ENCODE measurements around the gene RNF39.
"Not testable (repeated sequence)": the region's sequence is repeated elsewhere in the genome, so short reads cannot be mapped to it uniquely, and the experiment has no call there.

The RNF39 gene

GRCh38 chr6:30029588-30029987 is 46.0 kb downstream of the RNF39 start:
- H4K8ac ChIP-seq (ENCODE audit: low read depth, low read length), result no peak overlapping the region
- H3K4me3 ChIP-seq (ENCODE audit: low read length in 2 of 2), result no peak overlapping the region
- H2AFZ ChIP-seq (ENCODE audit: low read length), result no peak overlapping the region
- no peak overlapping the region for H3K9ac ChIP-seq (ENCODE audit: low read depth, low read length, poor library complexity)
- H3K14ac ChIP-seq (ENCODE audit: low read length), result no peak overlapping the region
- no peak overlapping the region for H3K4ac ChIP-seq (ENCODE audit: low read length)
- H2BK15ac ChIP-seq (ENCODE audit: low read length), result no peak overlapping the region
- no peak for DNase-seq (ENCODE audit: low spot score)
- no CpG with 5 or more reads among the region's 1 CpG for WGBS, 2 donors (ENCODE audit: extremely low coverage in 2 of 2, insufficient read length in 2 of 2, insufficient replicate concordance in 1 of 2)
- no peak overlapping the region for H2AK5ac ChIP-seq (ENCODE audit: low read depth, low read length)
- no peak overlapping the region for H2BK120ac ChIP-seq (ENCODE audit: low read depth, low read length)
- H3K9me3 ChIP-seq (replicated peaks in 1 of 2; ENCODE audit: control insufficient read depth in 2 of 2, insufficient read depth in 1 of 2, low read depth in 1 of 2, low read length in 2 of 2), result no peaks in the 10 kb centered on the region
- peaks cover 0 to 4% of the 10 kb centered on the region in 2 donors for H3K36me3 ChIP-seq (replicated peaks in 1 of 2; ENCODE audit: control insufficient read depth in 2 of 2, insufficient read depth in 2 of 2, low read length in 2 of 2)
- H4K91ac ChIP-seq (ENCODE audit: low read depth, low read length, poor library complexity), result no peak overlapping the region
- no peak overlapping the region for H3K18ac ChIP-seq (ENCODE audit: low read length)
- no peak overlapping the region for H2BK12ac ChIP-seq (ENCODE audit: low read length)
- H3K27ac ChIP-seq (replicated peaks; ENCODE audit: low read length), result no peak overlapping the region
- H3K27me3 ChIP-seq (ENCODE audit: control insufficient read depth in 3 of 3, insufficient read depth in 3 of 3, low read depth in 1 of 3, low read length in 3 of 3), result no peaks in the 10 kb centered on the region
- H3K4me2 ChIP-seq (ENCODE audit: insufficient read depth, low read length, poor library complexity, severe bottlenecking), result no peak overlapping the region
- H3K23ac ChIP-seq (ENCODE audit: low read depth, low read length, poor library complexity), result no peak overlapping the region
- no peaks in the 10 kb centered on the region for H3K4me1 ChIP-seq (ENCODE audit: control insufficient read depth in 2 of 2, insufficient read depth in 1 of 2, low read depth in 1 of 2, low read length in 2 of 2)
- H3K79me1 ChIP-seq (ENCODE audit: low read depth, low read length), result no peaks in the 10 kb centered on the region
- no peak overlapping the region for H2BK5ac ChIP-seq (ENCODE audit: low read length)

- H3K4me2 ChIP-seq (ENCODE audit: insufficient read depth, low read length, poor library complexity, severe bottlenecking), result no peak overlapping the region
- no peak overlapping the region for H2AFZ ChIP-seq (ENCODE audit: low read length)
- no peak overlapping the region for H2BK12ac ChIP-seq (ENCODE audit: low read length)
- no CpG with 5 or more reads among the region's 1 CpG for WGBS, 2 donors (ENCODE audit: extremely low coverage in 2 of 2, insufficient read length in 2 of 2, insufficient replicate concordance in 1 of 2)
- no peak overlapping the region for H3K14ac ChIP-seq (ENCODE audit: low read length)
- H4K91ac ChIP-seq (ENCODE audit: low read depth, low read length, poor library complexity), result no peak overlapping the region
- no peak overlapping the region for H2BK120ac ChIP-seq (ENCODE audit: low read depth, low read length)
- no peak overlapping the region for H3K4me3 ChIP-seq (ENCODE audit: low read length in 2 of 2)
- DNase-seq (ENCODE audit: low spot score), result no peak
- no peak overlapping the region for H2AK5ac ChIP-seq (ENCODE audit: low read depth, low read length)
- H3K4me1 ChIP-seq (ENCODE audit: control insufficient read depth in 2 of 2, insufficient read depth in 1 of 2, low read depth in 1 of 2, low read length in 2 of 2), result no peaks in the 10 kb centered on the region
- H3K18ac ChIP-seq (ENCODE audit: low read length), result no peak overlapping the region
- H3K36me3 ChIP-seq (replicated peaks in 1 of 2; ENCODE audit: control insufficient read depth in 2 of 2, insufficient read depth in 2 of 2, low read length in 2 of 2), result no peaks in the 10 kb centered on the region
- no peak overlapping the region for H3K23ac ChIP-seq (ENCODE audit: low read depth, low read length, poor library complexity)
- no peak overlapping the region for H3K4ac ChIP-seq (ENCODE audit: low read length)
- no peak overlapping the region for H3K27ac ChIP-seq (replicated peaks; ENCODE audit: low read length)
- H3K27me3 ChIP-seq (ENCODE audit: control insufficient read depth in 3 of 3, insufficient read depth in 3 of 3, low read depth in 1 of 3, low read length in 3 of 3), result no peaks in the 10 kb centered on the region
- H2BK15ac ChIP-seq (ENCODE audit: low read length), result no peak overlapping the region
- no peak overlapping the region for H4K8ac ChIP-seq (ENCODE audit: low read depth, low read length)
- no peaks in the 10 kb centered on the region for H3K9me3 ChIP-seq (replicated peaks in 1 of 2; ENCODE audit: control insufficient read depth in 2 of 2, insufficient read depth in 1 of 2, low read depth in 1 of 2, low read length in 2 of 2)
- H3K79me1 ChIP-seq (ENCODE audit: low read depth, low read length), result no peaks in the 10 kb centered on the region
- no peak overlapping the region for H3K9ac ChIP-seq (ENCODE audit: low read depth, low read length, poor library complexity)
- H2BK5ac ChIP-seq (ENCODE audit: low read length), result no peak overlapping the region
Measured at GRCh38 chr6:30025186-30025585, 50.4 kb downstream of the RNF39 start.

GRCh38 chr6:30022712-30023111 is 52.9 kb downstream of the RNF39 start:
- H3K4ac ChIP-seq (ENCODE audit: low read length); H3K4me3 ChIP-seq (ENCODE audit: low read length in 2 of 2); H3K36me3 ChIP-seq (replicated peaks in 1 of 2; ENCODE audit: control insufficient read depth in 2 of 2, insufficient read depth in 2 of 2, low read length in 2 of 2); H2BK12ac ChIP-seq (ENCODE audit: low read length); H3K23ac ChIP-seq (ENCODE audit: low read depth, low read length, poor library complexity); H3K9ac ChIP-seq (ENCODE audit: low read depth, low read length, poor library complexity); H2BK120ac ChIP-seq (ENCODE audit: low read depth, low read length); H3K27ac ChIP-seq (replicated peaks; ENCODE audit: low read length); H2AFZ ChIP-seq (ENCODE audit: low read length); H3K14ac ChIP-seq (ENCODE audit: low read length); H3K18ac ChIP-seq (ENCODE audit: low read length); H2BK5ac ChIP-seq (ENCODE audit: low read length); H2BK15ac ChIP-seq (ENCODE audit: low read length); H4K91ac ChIP-seq (ENCODE audit: low read depth, low read length, poor library complexity); H3K4me2 ChIP-seq (ENCODE audit: insufficient read depth, low read length, poor library complexity, severe bottlenecking); H3K4me1 ChIP-seq (ENCODE audit: control insufficient read depth in 2 of 2, insufficient read depth in 1 of 2, low read depth in 1 of 2, low read length in 2 of 2); H2AK5ac ChIP-seq (ENCODE audit: low read depth, low read length); H4K8ac ChIP-seq (ENCODE audit: low read depth, low read length); H3K79me1 ChIP-seq (ENCODE audit: low read depth, low read length); H3K9me3 ChIP-seq (replicated peaks in 1 of 2; ENCODE audit: control insufficient read depth in 2 of 2, insufficient read depth in 1 of 2, low read depth in 1 of 2, low read length in 2 of 2); H3K27me3 ChIP-seq (ENCODE audit: control insufficient read depth in 3 of 3, insufficient read depth in 3 of 3, low read depth in 1 of 3, low read length in 3 of 3); DNase-seq (ENCODE audit: low spot score): not testable (repeated sequence)

GRCh38 chr6:30022189-30022588 is 53.4 kb downstream of the RNF39 start:
- no peak overlapping the region for H2AK5ac ChIP-seq (ENCODE audit: low read depth, low read length)
- H3K18ac ChIP-seq (ENCODE audit: low read length), result no peak overlapping the region
- no peak overlapping the region for H2BK15ac ChIP-seq (ENCODE audit: low read length)
- H4K8ac ChIP-seq (ENCODE audit: low read depth, low read length), result no peak overlapping the region
- no peak overlapping the region for H2BK120ac ChIP-seq (ENCODE audit: low read depth, low read length)
- no CpG with 5 or more reads among the region's 3 CpGs for WGBS, 2 donors (ENCODE audit: extremely low coverage in 2 of 2, insufficient read length in 2 of 2, insufficient replicate concordance in 1 of 2)
- H3K9me3 ChIP-seq (replicated peaks in 1 of 2; ENCODE audit: control insufficient read depth in 2 of 2, insufficient read depth in 1 of 2, low read depth in 1 of 2, low read length in 2 of 2), result no peaks in the 10 kb centered on the region
- no peak overlapping the region for H3K27ac ChIP-seq (replicated peaks; ENCODE audit: low read length)
- no peaks in the 10 kb centered on the region for H3K36me3 ChIP-seq (replicated peaks in 1 of 2; ENCODE audit: control insufficient read depth in 2 of 2, insufficient read depth in 2 of 2, low read length in 2 of 2)
- H3K4ac ChIP-seq (ENCODE audit: low read length), result no peak overlapping the region
- H3K4me2 ChIP-seq (ENCODE audit: insufficient read depth, low read length, poor library complexity, severe bottlenecking), result no peak overlapping the region
- DNase-seq (ENCODE audit: low spot score), result no peak
- no peak overlapping the region for H3K4me3 ChIP-seq (ENCODE audit: low read length in 2 of 2)
- H3K14ac ChIP-seq (ENCODE audit: low read length), result no peak overlapping the region
- H2BK5ac ChIP-seq (ENCODE audit: low read length), result no peak overlapping the region
- no peak overlapping the region for H3K23ac ChIP-seq (ENCODE audit: low read depth, low read length, poor library complexity)
- no peaks in the 10 kb centered on the region for H3K27me3 ChIP-seq (ENCODE audit: control insufficient read depth in 3 of 3, insufficient read depth in 3 of 3, low read depth in 1 of 3, low read length in 3 of 3)
- no peak overlapping the region for H2BK12ac ChIP-seq (ENCODE audit: low read length)
- H2AFZ ChIP-seq (ENCODE audit: low read length), result no peak overlapping the region
- H3K9ac ChIP-seq (ENCODE audit: low read depth, low read length, poor library complexity), result no peak overlapping the region
- no peaks in the 10 kb centered on the region for H3K79me1 ChIP-seq (ENCODE audit: low read depth, low read length)
- no peak overlapping the region for H4K91ac ChIP-seq (ENCODE audit: low read depth, low read length, poor library complexity)
- H3K4me1 ChIP-seq (ENCODE audit: control insufficient read depth in 2 of 2, insufficient read depth in 1 of 2, low read depth in 1 of 2, low read length in 2 of 2), result no peaks in the 10 kb centered on the region

All from neuronal stem cell (in vitro differentiated cells).